NCI-H69 (cell line): ENCODE data around the gene ARHGAP26.

Source experiments
- DNase-seq: peaks from one replicate; lab custom pipeline; 2025; lab: John Stamatoyannopoulos, UW

The ARHGAP26 gene

GRCh38 chr5:143205386-143205785 lies 435.2 kb downstream of the ARHGAP26 start:
- DNase-seq = no peak

- no peak for DNase-seq
These were observed 435.7 kb downstream of the ARHGAP26 start for GRCh38 chr5:143205883-143206195.

- no peak for DNase-seq
These were observed 436.2 kb downstream of the ARHGAP26 start for GRCh38 chr5:143206196-143207053.

GRCh38 chr5:143207058-143207457 lies 436.9 kb downstream of the ARHGAP26 start:
- no peak for DNase-seq

- DNase-seq = no peak
These were observed 437.6 kb downstream of the ARHGAP26 start for GRCh38 chr5:143207563-143208364.

GRCh38 chr5:143208365-143208641 lies 438.1 kb downstream of the ARHGAP26 start:
- no peak for DNase-seq

- peak; percentile 22 for DNase-seq
These were observed 438.8 kb downstream of the ARHGAP26 start for GRCh38 chr5:143208781-143209510.

- no peak for DNase-seq
These were observed 439.8 kb downstream of the ARHGAP26 start for GRCh38 chr5:143209881-143210395.

- no peak for DNase-seq
These were observed 440.4 kb downstream of the ARHGAP26 start for GRCh38 chr5:143210576-143210975.

DNA sequence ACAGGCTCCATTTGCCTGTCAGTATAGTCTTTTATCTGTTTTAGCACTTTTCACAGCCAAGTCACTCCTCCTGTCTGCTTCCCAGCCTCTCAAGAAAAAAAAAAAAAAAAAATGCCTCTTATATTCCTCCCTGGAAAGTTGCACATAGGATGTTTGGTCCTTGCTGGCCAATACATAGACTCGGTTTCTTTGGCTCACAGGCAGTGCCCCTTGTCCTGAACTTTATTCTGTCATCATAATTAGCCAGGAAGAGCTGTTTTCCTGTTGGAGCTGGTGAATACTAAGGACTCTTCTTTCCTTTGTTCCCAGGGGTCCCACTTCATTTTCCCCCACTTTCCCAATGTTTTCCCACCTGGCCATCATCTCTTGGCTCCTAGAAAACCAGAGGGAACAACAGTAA lies 442.1 kb downstream of the ARHGAP26 start:
- no peak for DNase-seq

- no peak for DNase-seq
These were observed 443.2 kb downstream of the ARHGAP26 start for GRCh38 chr5:143213231-143213850.

DNA sequence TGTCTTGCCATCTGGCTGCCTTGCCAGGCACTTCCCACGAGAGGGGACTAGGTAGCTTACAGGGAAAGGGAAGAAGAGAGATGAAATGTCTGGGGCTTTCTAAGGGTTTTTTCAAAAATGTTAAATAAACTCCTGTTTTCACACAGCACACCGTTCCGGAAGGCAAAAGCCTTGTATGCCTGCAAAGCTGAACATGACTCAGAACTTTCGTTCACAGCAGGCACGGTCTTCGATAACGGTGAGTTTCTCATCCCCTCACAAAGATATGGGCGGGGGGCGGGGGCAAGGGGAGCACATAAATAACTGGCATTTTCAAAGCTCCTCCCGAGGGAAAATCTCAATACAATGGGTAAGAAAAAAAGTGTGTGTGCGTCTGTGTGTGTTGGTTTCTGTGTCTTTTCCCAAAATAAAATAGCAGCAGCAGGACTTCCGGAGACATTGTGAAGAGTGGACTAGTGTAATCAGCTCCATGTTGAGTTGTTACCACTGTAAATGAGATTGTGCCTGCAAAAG lies 443.7 kb downstream of the ARHGAP26 start:
- DNase-seq = peak; percentile 37

DNA sequence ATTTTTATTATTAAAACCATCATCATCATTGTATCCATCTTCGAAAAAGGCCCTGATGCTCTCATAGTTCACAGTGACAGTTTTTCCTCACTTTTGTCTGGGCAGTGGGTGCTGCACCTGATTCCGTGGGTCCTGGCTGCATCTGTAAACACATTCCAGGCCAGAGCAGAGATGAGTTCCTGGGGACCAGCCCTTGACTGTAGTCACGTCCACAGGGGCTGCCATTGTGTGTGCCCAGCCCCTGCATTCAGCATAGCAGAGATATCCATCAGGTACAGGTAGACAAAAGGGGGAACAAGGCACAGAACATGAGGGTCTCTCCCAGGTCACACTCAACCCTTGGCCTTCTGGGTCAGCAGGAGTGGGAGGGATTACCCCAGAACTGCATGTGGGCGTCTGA lies 444.3 kb downstream of the ARHGAP26 start:
- no peak for DNase-seq

DNA sequence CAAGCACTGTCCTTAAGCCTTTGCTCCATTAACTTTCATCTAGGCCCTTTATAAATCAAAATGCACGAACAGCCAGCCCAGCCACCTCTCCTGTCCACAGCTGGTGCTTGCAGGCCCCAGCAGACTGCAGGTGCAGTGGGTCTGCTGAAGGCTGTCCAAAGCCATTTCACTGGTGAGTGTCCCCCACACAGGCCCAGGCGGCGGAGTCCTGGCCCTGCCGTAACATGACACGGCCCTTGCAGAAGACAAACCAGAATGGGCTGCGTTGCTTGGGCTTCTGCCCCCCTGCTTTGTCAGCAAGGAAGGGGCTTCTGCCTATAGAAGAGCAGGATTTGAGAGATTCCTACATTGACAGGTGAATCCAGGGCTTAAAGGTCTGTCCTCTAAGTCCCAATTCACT lies 444.7 kb downstream of the ARHGAP26 start:
- no peak for DNase-seq

DNA sequence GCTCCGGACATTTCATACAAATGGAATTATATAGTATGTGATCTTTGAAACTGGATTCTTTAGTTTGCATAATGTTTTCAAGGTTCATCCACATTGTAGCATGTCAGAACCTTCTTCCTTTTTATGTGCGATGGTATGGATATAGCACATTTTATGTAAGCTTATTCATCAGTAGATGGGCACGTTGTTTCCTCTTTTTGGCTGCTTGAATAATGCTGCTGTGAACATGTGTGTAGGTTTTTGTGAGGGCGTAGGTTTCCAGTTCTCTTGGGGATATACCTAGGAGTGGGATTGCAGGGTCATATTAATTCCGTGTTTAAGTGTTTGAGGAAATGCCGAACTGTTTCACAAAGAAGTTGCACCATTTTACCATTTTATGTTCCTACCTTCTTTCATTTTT lies 445.5 kb downstream of the ARHGAP26 start:
- DNase-seq = no peak

DNA sequence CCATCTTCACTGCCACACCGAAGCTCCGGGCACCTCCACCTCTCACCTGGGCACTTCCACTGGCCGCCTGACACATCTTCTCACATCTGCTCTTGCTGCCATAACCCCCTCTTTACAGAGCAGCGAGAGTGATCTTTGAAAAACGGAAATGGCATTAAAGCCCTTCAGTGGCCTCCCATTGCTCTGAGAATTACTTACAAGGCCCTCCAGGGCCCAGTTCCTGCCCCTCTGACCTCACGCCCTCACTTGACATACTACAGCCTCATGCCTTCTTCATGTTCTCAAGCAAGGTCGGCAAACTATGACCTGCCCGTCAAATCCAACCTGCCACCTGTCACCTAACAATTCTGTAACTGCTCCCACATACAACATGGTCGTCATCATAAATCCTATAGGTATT lies 446.0 kb downstream of the ARHGAP26 start:
- no peak for DNase-seq

DNA sequence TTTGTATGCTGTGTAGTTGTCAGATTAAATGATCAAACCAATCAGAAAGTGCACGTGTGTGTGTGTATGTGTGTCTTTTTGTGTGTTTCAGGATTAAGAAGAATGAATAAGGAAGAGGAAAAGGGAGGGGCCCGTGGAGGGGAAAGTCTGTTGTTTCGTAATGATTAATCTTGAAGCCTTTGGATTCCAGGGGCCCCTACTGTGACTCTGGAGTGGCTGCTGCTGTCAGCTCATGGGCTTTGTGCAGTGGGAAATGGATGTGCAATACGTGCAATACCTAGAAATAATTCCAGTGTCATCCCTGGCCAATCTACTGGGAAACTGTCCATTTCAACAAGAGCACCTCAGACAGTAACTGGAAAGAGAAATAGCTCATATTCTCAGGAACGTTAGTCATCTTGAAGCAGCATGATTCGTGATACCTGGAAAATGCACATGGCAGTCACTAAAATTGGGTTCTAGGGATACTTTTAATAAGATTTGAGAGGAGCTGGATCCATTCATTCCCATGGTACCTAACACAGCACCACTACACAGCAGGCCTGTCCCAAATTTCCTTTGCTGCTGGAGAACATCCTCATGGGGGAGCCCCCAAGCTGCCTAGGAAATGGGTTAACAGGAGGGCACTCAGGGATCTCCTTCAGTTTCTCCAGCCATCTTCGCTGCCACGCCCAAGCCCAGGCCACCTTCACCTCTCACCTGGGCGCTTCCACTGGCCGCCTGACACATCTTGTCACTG lies 447.1 kb downstream of the ARHGAP26 start:
- peak; percentile 41 for DNase-seq

DNA sequence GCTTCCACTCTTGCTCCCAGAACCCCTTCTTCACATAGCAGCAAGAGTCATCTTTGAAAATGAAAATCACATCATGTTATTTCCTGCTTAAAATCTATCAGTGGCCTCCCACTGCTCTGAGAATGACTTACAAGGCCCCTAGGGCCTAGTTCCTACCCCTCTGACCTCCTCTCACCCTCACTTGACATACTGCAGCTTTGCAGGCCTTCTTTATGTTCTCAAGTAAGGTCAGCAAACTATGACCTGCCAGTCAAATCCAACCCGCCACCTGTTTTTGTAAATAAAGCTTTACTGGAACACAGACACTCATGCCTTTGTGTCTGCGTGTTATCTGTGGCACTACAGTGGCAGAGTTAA lies 447.6 kb downstream of the ARHGAP26 start:
- DNase-seq = no peak

DNA sequence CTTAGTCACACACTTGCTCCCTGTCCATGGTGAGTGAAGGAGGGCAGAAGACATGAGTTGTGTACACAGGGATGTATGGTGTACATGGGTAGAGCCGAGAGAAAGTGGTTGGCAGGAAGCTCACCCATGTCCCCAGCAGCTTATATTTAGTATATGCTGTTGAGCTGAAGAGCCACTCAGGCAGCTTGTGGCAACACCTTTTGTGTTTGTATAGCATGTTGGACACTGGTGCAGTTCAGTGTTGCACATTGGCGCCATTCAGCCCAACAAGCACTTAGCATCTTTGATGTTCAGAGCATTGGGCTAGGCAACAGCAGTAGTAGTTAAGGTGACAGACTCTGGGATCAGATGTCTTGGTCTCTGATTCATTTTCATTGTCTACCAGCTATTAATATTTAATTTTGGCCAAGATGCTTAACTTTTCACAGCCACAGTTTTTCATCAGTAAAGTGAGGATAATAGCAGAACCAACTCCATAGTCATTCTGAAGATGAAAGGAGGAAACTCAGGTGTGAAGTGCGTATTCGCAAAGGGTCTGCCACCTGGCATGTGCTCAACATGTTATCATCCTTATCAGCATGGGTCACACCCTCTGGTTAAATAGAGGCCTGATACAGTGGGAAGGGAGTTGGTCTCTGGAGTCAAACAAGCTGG lies 448.5 kb downstream of the ARHGAP26 start:
- DNase-seq = no peak

- DNase-seq = no peak
These were observed 449.5 kb downstream of the ARHGAP26 start for GRCh38 chr5:143219696-143220095.

DNA sequence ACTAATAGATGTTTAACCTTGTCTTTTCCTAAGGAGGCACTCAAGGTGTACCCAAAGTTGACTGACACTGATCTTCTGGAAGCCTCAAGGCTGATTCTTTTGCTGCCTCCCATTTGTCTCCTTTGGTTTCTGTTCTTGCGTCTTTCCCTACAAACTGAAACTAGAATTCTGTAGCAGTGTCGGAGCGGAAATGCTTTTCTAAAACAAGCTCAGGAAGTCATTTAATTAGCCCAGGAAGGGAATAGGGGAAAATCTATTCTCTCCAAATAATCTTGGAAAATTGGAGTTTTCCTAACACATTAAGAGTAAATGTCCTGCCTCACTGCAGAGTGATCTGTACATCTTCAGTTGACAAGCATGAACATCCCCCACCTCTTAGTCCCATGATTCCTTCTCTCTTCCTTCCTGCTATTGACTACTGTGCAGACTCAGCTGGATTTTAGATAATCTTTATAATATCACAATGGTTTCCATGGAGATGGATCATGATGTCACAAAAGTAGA lies 450.6 kb downstream of the ARHGAP26 start:
- DNase-seq = no peak
